ENCODE measurements around the gene DNHD1.

Gene DNHD1

DNA sequence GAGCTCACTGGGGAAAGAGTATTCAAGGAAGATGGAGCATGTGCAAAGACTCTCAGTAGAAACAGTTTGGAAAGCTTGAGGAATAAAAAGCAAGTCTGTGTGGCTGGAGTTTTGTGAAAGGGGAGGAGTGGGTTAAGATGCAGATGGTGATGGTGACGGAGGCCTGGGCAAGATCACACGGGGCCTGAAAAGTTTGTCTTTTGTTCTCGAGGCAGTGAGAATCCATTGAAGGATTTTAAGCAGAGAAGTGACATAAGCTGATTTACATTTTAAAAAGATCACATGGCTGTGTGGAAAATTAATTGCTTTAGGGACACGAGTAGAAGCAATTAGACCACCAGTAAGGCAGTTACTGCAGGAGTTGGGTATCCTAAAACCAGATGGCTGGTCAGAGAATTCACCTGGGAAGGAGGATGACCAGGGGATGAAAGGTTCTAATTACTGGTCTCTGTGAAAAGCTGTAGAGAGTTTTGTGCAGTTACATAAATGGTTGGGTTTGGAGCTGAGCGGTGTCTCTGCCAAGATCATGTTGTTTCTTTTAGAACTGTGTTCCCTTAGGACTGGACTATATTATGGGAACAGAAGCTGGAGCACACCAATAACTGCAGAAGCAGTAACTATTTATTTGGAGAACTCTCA lies 99.3 kb downstream of the DNHD1 start:
- DNase-seq (ENCODE audit: low read depth) = no peak
- H3K4me3 ChIP-seq (ENCODE audit: low read length) = no peak overlapping the region
- no peak for TF ChIP-seq CTCF (IDR thresholded peaks at IDR 0.05; ENCODE audit: insufficient read depth, low read depth, low read length, missing control alignments)

- DNase-seq (ENCODE audit: low read depth) = peak; percentile 41
- TF ChIP-seq CTCF (IDR thresholded peaks at IDR 0.05; ENCODE audit: insufficient read depth, low read depth, low read length, missing control alignments) = no peak
- no peak overlapping the region for H3K4me3 ChIP-seq (ENCODE audit: low read length)
Measured at GRCh38 chr11:6598555-6598954, 101.5 kb downstream of the DNHD1 start.

- no peak for TF ChIP-seq CTCF (IDR thresholded peaks at IDR 0.05; ENCODE audit: insufficient read depth, low read depth, low read length, missing control alignments)
Measured at GRCh38 chr11:6599449-6599848, 102.4 kb downstream of the DNHD1 start.

GRCh38 chr11:6599881-6600390 lies 102.9 kb downstream of the DNHD1 start:
- TF ChIP-seq CTCF (IDR thresholded peaks at IDR 0.05; ENCODE audit: insufficient read depth, low read depth, low read length, missing control alignments) = no peak
- no peak overlapping the region for H3K4me3 ChIP-seq (ENCODE audit: low read length)

More at GRCh38 chr11:6599449-6599848, 102.4 kb downstream of the DNHD1 start:
- H3K4me3 ChIP-seq (ENCODE audit: low read length) = no peak overlapping the region
- DNase-seq (ENCODE audit: low read depth) = no peak

GRCh38 chr11:6601041-6601461 lies 104.0 kb downstream of the DNHD1 start:
- no peak for DNase-seq (ENCODE audit: low read depth)
- no peak for TF ChIP-seq CTCF (IDR thresholded peaks at IDR 0.05; ENCODE audit: insufficient read depth, low read depth, low read length, missing control alignments)
- no peak overlapping the region for H3K4me3 ChIP-seq (ENCODE audit: low read length)

More at GRCh38 chr11:6599881-6600390, 102.9 kb downstream of the DNHD1 start:
- no peak for DNase-seq (ENCODE audit: low read depth)

- TF ChIP-seq CTCF (IDR thresholded peaks at IDR 0.05; ENCODE audit: insufficient read depth, low read depth, low read length, missing control alignments) = no peak
- H3K4me3 ChIP-seq (ENCODE audit: low read length) = peak overlapping the region; percentile 96
- no peak for DNase-seq (ENCODE audit: low read depth)
Measured at GRCh38 chr11:6602096-6602940, 105.2 kb downstream of the DNHD1 start.

Measured in epithelial cell of esophagus (primary cell).